Karpas-422 (cell line): Measurements from ENCODE around the gene ARID5A. TPM values are rescaled to one million over a fixed set of nuclear protein-coding genes. Genes with fewer than 3 reads are reported as not detected.

Source experiments
- DNase-seq: peaks from one replicate; pipeline ENCODE4 v3.0.0-alpha.2; 2015
- H2AFZ ChIP-seq: fragments of 200-600 bp; sonication (generic); 2 replicates; pipeline ENCODE4 v1.6.1; 2014; ENCODE audit warnings: antibody characterized with exemption, low read length, mixed read lengths
- H3K27ac ChIP-seq: fragments of 200-600 bp; sonication (generic); 2 replicates; pipeline ENCODE4 v1.5.1; 2014; ENCODE audit warnings: mild to moderate bottlenecking, low read length, moderate library complexity
- H3K27me3 ChIP-seq: fragments of 200-600 bp; sonication (generic); 2 replicates; pipeline ENCODE4 v1.6.1; 2014; ENCODE audit warnings: low read length, mixed read lengths
- H3K36me3 ChIP-seq: fragments of 200-600 bp; sonication (generic); 2 replicates; pipeline ENCODE4 v1.6.1; 2014; ENCODE audit warnings: low read length, mixed read lengths; ENCODE audit not compliant: insufficient read depth
- H3K4me1 ChIP-seq: fragments of 200-600 bp; sonication (generic); 2 replicates; pipeline ENCODE4 v1.6.1; 2014; ENCODE audit warnings: mild to moderate bottlenecking, low read length, mixed read lengths
- H3K4me2 ChIP-seq: fragments of 200-600 bp; sonication (generic); 2 replicates; pipeline ENCODE4 v1.6.1; 2014; ENCODE audit warnings: low read length, low read depth, mild to moderate bottlenecking; ENCODE audit not compliant: poor library complexity, severe bottlenecking
- H3K4me3 ChIP-seq: fragments of 200-600 bp; sonication (generic); 2 replicates; pipeline ENCODE4 v1.5.1; 2014; ENCODE audit warnings: mild to moderate bottlenecking, antibody characterized with exemption, low read length, mixed read lengths
- H3K79me2 ChIP-seq: fragments of 200-600 bp; sonication (generic); 2 replicates; pipeline ENCODE4 v1.6.1; 2014; ENCODE audit warnings: mild to moderate bottlenecking, low read length, mixed read lengths
- H3K9ac ChIP-seq: fragments of 200-600 bp; sonication (generic); 2 replicates; pipeline ENCODE4 v1.6.0; 2014; ENCODE audit warnings: low read length
- H3K9me2 ChIP-seq: fragments of 200-600 bp; sonication (generic), shearing (Covaris generic); replicated peaks from 2 replicates; pipeline ENCODE4 v1.6.0; 2014; ENCODE audit warnings: mild to moderate bottlenecking, low read length, moderate library complexity; ENCODE audit not compliant: insufficient read depth
- H3K9me3 ChIP-seq: fragments of 300-700, 200-600 bp; sonication (generic); 2 replicates; pipeline ENCODE4 v1.6.1; 2014; ENCODE audit warnings: low read length, mixed read lengths
- H4K20me1 ChIP-seq: fragments of 200-600 bp; sonication (generic); 2 replicates; pipeline ENCODE4 v1.6.1; 2014; ENCODE audit warnings: mild to moderate bottlenecking, antibody characterized with exemption, low read length, low read depth; ENCODE audit not compliant: insufficient read depth
- total RNA-seq: library from RNA; depleted of rRNA; stranded (reverse); fragments of >200 nt; shearing (Covaris generic); gene quantifications from 2 replicates; pipeline ENCODE4 v1.2.3, GENCODE V29; 2014; ENCODE audit warnings: low replicate concordance

Gene ARID5A
- total RNA-seq, 1 experiment from 2014 or later: 1.8 TPM

GRCh38 chr2:96546797-96547196 lies 10.2 kb downstream of the ARID5A start:
- H3K9ac ChIP-seq: no peak overlapping the region
- H3K79me2 ChIP-seq: no peaks in the 10 kb centered on the region
- no peak overlapping the region for H3K4me2 ChIP-seq
- H3K9me2 ChIP-seq: no peaks in the 10 kb centered on the region
- H2AFZ ChIP-seq: no peak overlapping the region
- H4K20me1 ChIP-seq: no peaks in the 10 kb centered on the region
- DNase-seq: no peak
- no peak overlapping the region for H3K27ac ChIP-seq
- no peaks in the 10 kb centered on the region for H3K27me3 ChIP-seq
- H3K4me1 ChIP-seq: no peaks in the 10 kb centered on the region
- no peaks in the 10 kb centered on the region for H3K9me3 ChIP-seq
- no peaks in the 10 kb centered on the region for H3K36me3 ChIP-seq
- H3K4me3 ChIP-seq: no peak overlapping the region

GRCh38 chr2:96547203-96547641 lies 10.7 kb downstream of the ARID5A start:
- no peaks in the 10 kb centered on the region for H3K9me2 ChIP-seq
- no peaks in the 10 kb centered on the region for H3K36me3 ChIP-seq
- no peak overlapping the region for H3K27ac ChIP-seq
- H3K9ac ChIP-seq: no peak overlapping the region
- H2AFZ ChIP-seq: no peak overlapping the region
- H3K4me3 ChIP-seq: no peak overlapping the region
- H3K27me3 ChIP-seq: no peaks in the 10 kb centered on the region
- H3K4me1 ChIP-seq: no peaks in the 10 kb centered on the region
- H3K4me2 ChIP-seq: no peak overlapping the region
- no peaks in the 10 kb centered on the region for H3K9me3 ChIP-seq
- no peak for DNase-seq
- H4K20me1 ChIP-seq: no peaks in the 10 kb centered on the region
- no peaks in the 10 kb centered on the region for H3K79me2 ChIP-seq

DNA sequence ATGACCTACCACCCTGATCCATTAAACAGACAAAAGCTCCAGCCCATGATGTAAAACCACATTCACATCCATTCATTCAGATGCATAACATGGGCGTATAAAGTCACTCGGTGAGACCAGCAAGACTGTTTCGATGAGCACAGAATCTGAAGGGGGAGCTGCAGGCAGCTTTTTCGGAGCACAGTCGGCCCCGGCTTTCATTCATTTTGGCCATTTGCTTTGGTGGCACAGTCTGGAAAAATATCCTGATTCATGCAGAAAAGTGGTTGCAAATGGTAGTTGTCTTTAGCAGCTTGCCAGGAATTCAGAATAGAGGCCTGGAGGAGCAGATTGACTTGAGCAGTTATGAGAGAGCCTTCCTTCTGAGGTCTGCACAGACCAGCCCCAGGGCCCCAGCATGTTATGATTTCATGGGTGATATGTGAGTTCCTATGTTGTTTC lies 11.2 kb downstream of the ARID5A start:
- H3K9ac ChIP-seq: no peak overlapping the region
- no peaks in the 10 kb centered on the region for H4K20me1 ChIP-seq
- H2AFZ ChIP-seq: no peak overlapping the region
- DNase-seq: no peak
- H3K9me3 ChIP-seq: no peaks in the 10 kb centered on the region
- H3K27me3 ChIP-seq: no peaks in the 10 kb centered on the region
- H3K36me3 ChIP-seq: no peaks in the 10 kb centered on the region
- no peak overlapping the region for H3K4me3 ChIP-seq
- no peak overlapping the region for H3K27ac ChIP-seq
- no peaks in the 10 kb centered on the region for H3K79me2 ChIP-seq
- no peak overlapping the region for H3K4me2 ChIP-seq
- H3K9me2 ChIP-seq: no peaks in the 10 kb centered on the region
- H3K4me1 ChIP-seq: no peaks in the 10 kb centered on the region

DNA sequence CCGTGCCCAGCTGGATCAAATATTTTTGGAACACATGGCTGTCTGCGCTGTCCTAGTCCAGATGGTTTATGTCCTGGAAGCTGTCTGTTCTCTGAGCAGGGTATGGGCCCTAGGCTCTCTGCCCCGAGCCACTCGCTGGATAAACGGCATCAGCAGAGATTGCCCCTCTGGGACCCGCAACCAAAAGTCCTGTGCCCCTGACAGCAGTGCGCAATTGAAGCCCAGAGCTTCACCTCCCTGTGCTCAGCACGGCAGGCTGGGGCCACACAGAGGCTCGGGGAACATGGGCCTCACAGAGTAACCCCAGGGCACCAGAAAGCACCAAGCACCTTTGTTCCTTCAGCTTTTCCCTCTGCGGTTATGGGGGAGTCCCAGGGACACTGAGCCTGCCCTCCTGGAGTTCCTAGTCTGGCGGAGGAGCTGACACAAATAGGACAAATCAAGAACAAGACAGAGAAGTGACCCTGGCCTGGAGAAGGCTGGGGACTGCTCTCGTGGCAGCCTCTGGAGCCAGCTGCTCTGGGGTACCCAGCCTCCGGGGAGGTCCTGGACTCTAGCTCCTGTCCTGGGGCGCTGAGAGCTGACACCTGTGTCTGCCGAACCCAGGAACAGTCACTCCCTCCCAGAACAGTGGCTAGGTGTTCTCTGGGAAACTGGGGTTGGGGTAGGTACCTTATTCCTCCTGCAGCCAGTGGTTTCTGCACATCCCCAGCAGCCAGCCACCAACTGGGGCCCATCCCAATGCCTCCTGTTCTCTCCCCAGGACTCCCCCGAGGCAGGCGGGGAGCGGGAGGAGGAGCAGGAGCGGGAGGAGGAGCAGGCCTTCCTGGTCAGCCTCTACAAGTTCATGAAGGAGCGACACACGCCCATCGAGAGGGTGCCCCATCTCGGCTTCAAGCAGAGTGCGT lies 12.3 kb downstream of the ARID5A start:
- H3K4me2 ChIP-seq: no peak overlapping the region
- no peaks in the 10 kb centered on the region for H3K9me2 ChIP-seq
- H3K36me3 ChIP-seq: no peaks in the 10 kb centered on the region
- no peak overlapping the region for H3K4me3 ChIP-seq
- no peaks in the 10 kb centered on the region for H3K9me3 ChIP-seq
- DNase-seq: no peak
- H3K9ac ChIP-seq: no peak overlapping the region
- no peak overlapping the region for H3K27ac ChIP-seq
- H2AFZ ChIP-seq: no peak overlapping the region
- no peaks in the 10 kb centered on the region for H3K4me1 ChIP-seq
- no peaks in the 10 kb centered on the region for H4K20me1 ChIP-seq
- no peaks in the 10 kb centered on the region for H3K79me2 ChIP-seq
- no peaks in the 10 kb centered on the region for H3K27me3 ChIP-seq

GRCh38 chr2:96549466-96549785 lies 12.9 kb downstream of the ARID5A start:
- H3K27me3 ChIP-seq: no peaks in the 10 kb centered on the region
- H4K20me1 ChIP-seq: no peaks in the 10 kb centered on the region
- H2AFZ ChIP-seq: no peak overlapping the region
- H3K9ac ChIP-seq: no peak overlapping the region
- no peak overlapping the region for H3K4me2 ChIP-seq
- no peak for DNase-seq
- H3K79me2 ChIP-seq: no peaks in the 10 kb centered on the region
- H3K4me1 ChIP-seq: peaks cover 5% of the 10 kb centered on the region
- no peak overlapping the region for H3K4me3 ChIP-seq
- no peaks in the 10 kb centered on the region for H3K36me3 ChIP-seq
- no peaks in the 10 kb centered on the region for H3K9me2 ChIP-seq
- H3K27ac ChIP-seq: no peak overlapping the region
- no peaks in the 10 kb centered on the region for H3K9me3 ChIP-seq

- Histone ChIP-seq H3K4me1 (peaks cover 7% of the 10 kb centered on the region), H4K20me1 (no peaks in the 10 kb centered on the region), H3K9ac (no peak overlapping the region), H2AFZ (no peak overlapping the region), H3K27ac (no peak overlapping the region), H3K36me3 (no peaks in the 10 kb centered on the region), H3K4me2 (no peak overlapping the region), H3K9me3 (no peaks in the 10 kb centered on the region), H3K4me3 (no peak overlapping the region), H3K79me2 (no peaks in the 10 kb centered on the region), H3K27me3 (no peaks in the 10 kb centered on the region), H3K9me2 (no peaks in the 10 kb centered on the region)
- DNase-seq: peak; percentile 83
Measured at GRCh38 chr2:96549967-96550786, 13.6 kb downstream of the ARID5A start.

GRCh38 chr2:96550787-96551604 lies 14.4 kb downstream of the ARID5A start:
- no peak for DNase-seq
- no peak overlapping the region for H3K4me2 ChIP-seq

More at GRCh38 chr2:96550787-96551604, 14.4 kb downstream of the ARID5A start:
- Histone ChIP-seq H2AFZ (no peak overlapping the region), H3K27me3 (no peaks in the 10 kb centered on the region), H3K27ac (no peak overlapping the region), H3K79me2 (no peaks in the 10 kb centered on the region), H3K9ac (no peak overlapping the region), H4K20me1 (no peaks in the 10 kb centered on the region), H3K9me3 (no peaks in the 10 kb centered on the region), H3K36me3 (no peaks in the 10 kb centered on the region), H3K9me2 (no peaks in the 10 kb centered on the region), H3K4me1 (peaks cover 7% of the 10 kb centered on the region), H3K4me3 (no peak overlapping the region)
